ENCODE measurements around the gene CNTLN. TPM values are rescaled to one million over a fixed set of nuclear protein-coding genes. Genes with fewer than 3 reads are reported as not detected.

Gene CNTLN
- total and polyA plus RNA-seq, 9 of the 15 experiments (the other 6 are each of a cell fraction or from before 2014, with no cell fraction given) = 0.08 TPM; not detected in 8

GRCh38 chr9:17130291-17130690 lies 4.5 kb upstream of the CNTLN start:
- Histone ChIP-seq H3K9me3 (replicated peaks; ENCODE audit: control insufficient read depth, insufficient read depth, low read depth, low read length) (no peaks in the 10 kb centered on the region), H3K4me3 (no peak overlapping the region), H3K9me1 (ENCODE audit: control insufficient read depth, insufficient read depth, low read length) (no peaks in the 10 kb centered on the region), H3K79me2 (ENCODE audit: control insufficient read depth, insufficient read depth, low read length) (no peaks in the 10 kb centered on the region), H3K27ac (ENCODE audit: extremely low read depth, low read depth, low read length) (no peak overlapping the region), H3K4me2 (ENCODE audit: insufficient read depth, low read length) (no peak overlapping the region), H4K20me1 (replicated peaks; ENCODE audit: control insufficient read depth, insufficient read depth, low read length) (no peaks in the 10 kb centered on the region), H3K9ac (ENCODE audit: insufficient read depth in 1 of 2, low read depth in 2 of 2, low read length in 2 of 2) (no peak overlapping the region), H3K4me1 (replicated peaks in 1 of 2; ENCODE audit: control insufficient read depth in 2 of 2, insufficient read depth in 2 of 2, low read length in 2 of 2) (no peaks in the 10 kb centered on the region), H2AFZ (ENCODE audit: low read depth, low read length) (no peak overlapping the region), H3K27me3 (ENCODE audit: control insufficient read depth in 2 of 2, insufficient read depth in 2 of 2, low read length in 2 of 2) (no peaks in the 10 kb centered on the region), H3K36me3 (ENCODE audit: control insufficient read depth, insufficient read depth, low read length) (no peaks in the 10 kb centered on the region)
- FAIRE-seq (no peak), ATAC-seq (no peak), DNase-seq (ENCODE audit: extremely low read depth in 1 of 4, low spot score in 3 of 4) (no peak)
- TF ChIP-seq ZNF316 (IDR thresholded peaks at IDR 0.05) (no peak), ZBTB12 (CRISPR knock-in tag; IDR thresholded peaks at IDR 0.05) (no peak), ZNF146 (CRISPR knock-in tag; IDR thresholded peaks at IDR 0.05; ENCODE audit: unreplicated experiment) (no peak), ZNF224 (CRISPR knock-in tag; IDR thresholded peaks at IDR 0.05) (no peak), PCBP2 (IDR thresholded peaks at IDR 0.05; ENCODE audit: low read depth, low read length, poor library complexity, severe bottlenecking) (no peak), SMC3 (conservative IDR thresholded peaks at IDR 0.05; ENCODE audit: insufficient read depth, low read depth, low read length) (no peak), XRCC4 (IDR thresholded peaks at IDR 0.05; ENCODE audit: extremely low read depth, insufficient read depth, insufficient read length) (no peak), ZNF12 (CRISPR knock-in tag; IDR thresholded peaks at IDR 0.05) (no peak), TFE3 (CRISPR knock-in tag; IDR thresholded peaks at IDR 0.05) (no peak), ZBTB7A (IDR thresholded peaks at IDR 0.05; ENCODE audit: borderline replicate concordance, control insufficient read depth, low read depth, low read length) (no peak), NBN (IDR thresholded peaks at IDR 0.05; ENCODE audit: low read depth) (no peak), EP400 (IDR thresholded peaks at IDR 0.05) (no peak), TCF15 (CRISPR knock-in tag; IDR thresholded peaks at IDR 0.05) (no peak), SREBF1 (IDR thresholded peaks at IDR 0.05; ENCODE audit: borderline replicate concordance, low read depth, low read length) (no peak), ELK3 (CRISPR knock-in tag; IDR thresholded peaks at IDR 0.05) (no peak)
- TF ChIP-seq, protein P1, sequence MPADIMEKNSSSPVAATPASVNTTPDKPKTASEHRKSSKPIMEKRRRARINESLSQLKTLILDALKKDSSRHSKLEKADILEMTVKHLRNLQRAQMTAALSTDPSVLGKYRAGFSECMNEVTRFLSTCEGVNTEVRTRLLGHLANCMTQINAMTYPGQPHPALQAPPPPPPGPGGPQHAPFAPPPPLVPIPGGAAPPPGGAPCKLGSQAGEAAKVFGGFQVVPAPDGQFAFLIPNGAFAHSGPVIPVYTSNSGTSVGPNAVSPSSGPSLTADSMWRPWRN (IDR thresholded peaks at IDR 0.05; ENCODE audit: low read depth) = no peak
- TF ChIP-seq, protein P2, sequence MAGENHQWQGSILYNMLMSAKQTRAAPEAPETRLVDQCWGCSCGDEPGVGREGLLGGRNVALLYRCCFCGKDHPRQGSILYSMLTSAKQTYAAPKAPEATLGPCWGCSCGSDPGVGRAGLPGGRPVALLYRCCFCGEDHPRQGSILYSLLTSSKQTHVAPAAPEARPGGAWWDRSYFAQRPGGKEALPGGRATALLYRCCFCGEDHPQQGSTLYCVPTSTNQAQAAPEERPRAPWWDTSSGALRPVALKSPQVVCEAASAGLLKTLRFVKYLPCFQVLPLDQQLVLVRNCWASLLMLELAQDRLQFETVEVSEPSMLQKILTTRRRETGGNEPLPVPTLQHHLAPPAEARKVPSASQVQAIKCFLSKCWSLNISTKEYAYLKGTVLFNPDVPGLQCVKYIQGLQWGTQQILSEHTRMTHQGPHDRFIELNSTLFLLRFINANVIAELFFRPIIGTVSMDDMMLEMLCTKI (IDR thresholded peaks at IDR 0.05; ENCODE audit: partially characterized antibody) = no peak
- in situ Hi-C loops (cut with MboI) (no loop called here), intact Hi-C loops (cut with micrococcal nuclease) (no loop called here)
- ChIA-PET POLR2A (no interaction called here), CTCF (ENCODE audit: low intra/inter-chr PET ratio) (no interaction called here)
- 6% methylated on average over 2 of the region's 4 CpGs for WGBS (ENCODE audit: insufficient coverage, low coverage, missing lambda C conversion rate)
- no TSS peak for BruUV-seq (replicated peaks)
